HL-60/S4 treated with phorbol 12-myristate 13-acetate at 8.2 ng/mL for 4 days and 3 days (cell line): ENCODE measurements around the gene ARHGAP22.

ENCODE experiments used
- in situ Hi-C: fragments of 300-500 bp; cut with MboI; formaldehyde crosslinking; loops from 2 replicates; pipeline ENCODE4 v1.15.0; 2022; ENCODE audit warnings: low sequenced_read_pairs

Gene ARHGAP22

DNA sequence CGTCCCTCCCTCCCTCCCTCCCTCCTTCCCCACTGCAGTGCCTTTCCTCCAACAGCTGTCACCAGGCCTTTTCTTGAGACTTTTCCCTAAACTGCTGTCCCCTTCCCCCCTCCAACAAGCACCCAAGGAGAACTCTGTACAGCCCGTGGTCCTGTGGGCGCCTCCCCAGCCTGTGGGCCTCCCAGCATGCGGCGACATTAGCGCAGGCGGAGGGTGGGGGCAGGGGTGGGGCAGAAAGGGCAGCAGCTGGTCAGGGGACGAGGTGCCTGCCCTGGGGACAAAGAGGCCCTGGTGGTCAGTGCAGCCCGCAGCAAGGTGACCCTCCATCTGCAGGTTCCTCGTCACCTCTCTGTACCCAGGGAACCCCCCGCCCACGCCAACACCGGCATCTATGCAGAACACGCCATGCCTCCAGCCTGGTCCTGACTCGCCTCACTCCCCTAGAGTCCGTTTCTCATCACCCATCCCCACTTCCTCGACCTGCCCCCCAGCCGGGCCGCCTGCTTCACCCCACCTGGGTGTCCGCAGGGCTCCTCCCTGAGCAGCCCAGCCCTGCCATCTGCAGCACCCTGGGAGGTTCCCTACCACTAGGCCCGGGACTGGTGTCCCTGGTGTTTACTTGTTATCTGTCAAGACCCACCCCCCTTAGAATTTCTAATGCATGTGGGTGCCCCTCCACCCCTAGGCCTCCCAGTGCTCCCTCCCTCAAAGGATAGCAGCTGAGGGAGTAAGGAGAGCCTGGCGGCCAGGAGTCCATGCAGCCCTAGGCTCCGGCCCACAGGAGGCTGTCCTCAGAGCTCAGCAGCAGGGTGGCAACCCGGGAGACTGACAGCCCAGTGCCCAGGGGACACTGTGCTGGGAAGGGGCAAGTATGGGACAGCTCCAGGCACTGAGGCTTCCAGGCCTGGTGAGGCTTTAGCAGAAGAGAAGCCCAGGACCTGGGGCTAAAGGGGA is 147.8 kb downstream of the ARHGAP22 start:
- in situ Hi-C loops = no loop called here

DNA sequence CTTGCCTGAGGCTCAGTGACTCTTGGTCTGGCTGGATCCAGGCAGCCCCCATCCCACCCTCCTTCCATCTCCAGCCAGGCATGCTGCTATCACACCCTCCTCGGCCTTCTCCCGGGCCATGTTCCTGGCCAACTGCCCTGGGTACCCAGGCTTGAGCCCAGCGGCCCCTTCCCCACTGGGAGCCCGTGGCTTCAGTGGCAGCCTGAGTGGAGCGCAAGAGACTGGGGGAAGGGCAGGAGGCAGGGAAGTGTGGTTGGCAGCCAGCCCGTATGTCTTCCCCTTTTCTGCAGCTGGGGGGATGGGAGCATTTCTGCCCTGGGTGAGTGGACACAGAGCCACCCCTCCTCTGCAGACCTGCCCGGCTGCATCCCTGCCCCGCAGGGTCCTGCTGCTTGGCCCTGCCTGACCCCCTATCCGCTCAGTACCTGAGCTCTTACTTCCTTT is 148.5 kb downstream of the ARHGAP22 start:
- in situ Hi-C loops = no loop called here

GRCh38 chr10:48455392-48456151 is 149.3 kb downstream of the ARHGAP22 start:
- in situ Hi-C loops = no loop called here

GRCh38 chr10:48455055-48455391 is 149.8 kb downstream of the ARHGAP22 start:
- in situ Hi-C loops = no loop called here

- in situ Hi-C loops = no loop called here
Observed at GRCh38 chr10:48454302-48455054, 150.4 kb downstream of the ARHGAP22 start.

GRCh38 chr10:48453451-48454301 is 151.2 kb downstream of the ARHGAP22 start:
- in situ Hi-C loops = no loop called here

DNA sequence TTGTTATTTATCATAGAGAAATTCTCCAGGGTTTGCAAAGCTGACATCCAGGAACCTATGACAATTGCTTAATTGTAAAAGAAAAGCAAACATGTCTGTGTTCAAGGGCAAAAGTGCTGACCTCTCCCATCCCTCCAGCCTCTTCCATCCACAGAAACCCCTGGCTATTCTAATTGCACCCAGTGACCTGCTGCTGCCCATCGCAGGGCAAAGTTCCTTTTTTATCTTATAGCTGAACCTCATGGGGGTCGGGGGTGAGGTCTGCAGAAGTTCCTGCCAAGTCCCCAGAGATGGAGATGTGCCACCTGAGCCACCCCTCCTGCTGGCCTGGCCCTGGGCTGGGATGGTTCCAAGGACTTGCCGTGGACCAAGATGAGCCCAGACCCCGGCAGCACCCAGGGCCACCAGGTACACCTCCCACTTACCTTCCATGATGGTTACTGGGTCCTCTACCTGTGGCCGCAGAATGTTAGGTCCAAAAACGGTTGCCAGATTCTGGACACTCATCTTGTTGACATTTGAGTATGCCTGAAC is 151.9 kb downstream of the ARHGAP22 start:
- in situ Hi-C loops = no loop called here

DNA sequence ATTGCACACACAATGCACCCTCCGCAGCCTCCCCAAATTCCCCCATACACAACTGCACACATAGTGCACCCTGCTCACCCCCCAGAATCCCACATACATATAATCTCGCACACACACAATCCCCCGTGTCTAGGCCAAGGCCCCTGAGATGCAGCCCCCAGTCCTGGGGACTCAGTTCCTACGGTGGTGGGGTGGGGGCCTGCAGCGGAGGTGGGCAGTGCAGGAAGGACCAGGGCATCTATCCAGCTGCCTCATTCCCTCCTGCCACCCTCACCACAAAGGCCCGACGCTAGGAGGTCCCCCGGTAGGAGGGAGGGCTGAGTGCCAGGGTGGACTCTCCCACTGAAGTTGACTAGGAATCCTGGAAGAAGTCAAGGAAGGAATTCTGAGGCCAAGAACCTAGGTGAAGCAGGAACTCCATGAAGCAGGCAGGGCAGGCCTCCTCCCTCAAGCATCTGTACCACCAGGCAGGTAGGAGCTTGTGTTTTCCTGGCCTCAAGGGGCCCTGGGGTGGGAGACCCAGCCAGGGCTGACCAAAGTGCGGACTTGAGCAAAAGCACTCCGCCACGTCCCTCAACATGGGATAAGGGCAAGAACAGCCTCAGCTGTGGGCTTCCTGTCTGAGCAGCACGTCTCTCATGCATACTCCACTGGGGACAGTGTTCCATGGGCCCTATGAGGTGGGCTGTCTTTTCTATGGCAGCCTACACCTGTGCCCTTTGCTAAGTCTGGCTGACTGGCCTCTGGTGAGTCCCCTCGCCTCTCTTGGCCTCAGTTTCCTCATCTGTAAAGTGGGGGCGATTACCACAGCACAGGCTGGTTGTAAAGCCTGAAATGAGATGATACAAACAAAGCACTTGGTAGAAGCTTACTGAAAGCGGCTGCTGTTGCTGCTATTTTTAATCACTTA is 152.6 kb downstream of the ARHGAP22 start:
- in situ Hi-C loops = no loop called here

DNA sequence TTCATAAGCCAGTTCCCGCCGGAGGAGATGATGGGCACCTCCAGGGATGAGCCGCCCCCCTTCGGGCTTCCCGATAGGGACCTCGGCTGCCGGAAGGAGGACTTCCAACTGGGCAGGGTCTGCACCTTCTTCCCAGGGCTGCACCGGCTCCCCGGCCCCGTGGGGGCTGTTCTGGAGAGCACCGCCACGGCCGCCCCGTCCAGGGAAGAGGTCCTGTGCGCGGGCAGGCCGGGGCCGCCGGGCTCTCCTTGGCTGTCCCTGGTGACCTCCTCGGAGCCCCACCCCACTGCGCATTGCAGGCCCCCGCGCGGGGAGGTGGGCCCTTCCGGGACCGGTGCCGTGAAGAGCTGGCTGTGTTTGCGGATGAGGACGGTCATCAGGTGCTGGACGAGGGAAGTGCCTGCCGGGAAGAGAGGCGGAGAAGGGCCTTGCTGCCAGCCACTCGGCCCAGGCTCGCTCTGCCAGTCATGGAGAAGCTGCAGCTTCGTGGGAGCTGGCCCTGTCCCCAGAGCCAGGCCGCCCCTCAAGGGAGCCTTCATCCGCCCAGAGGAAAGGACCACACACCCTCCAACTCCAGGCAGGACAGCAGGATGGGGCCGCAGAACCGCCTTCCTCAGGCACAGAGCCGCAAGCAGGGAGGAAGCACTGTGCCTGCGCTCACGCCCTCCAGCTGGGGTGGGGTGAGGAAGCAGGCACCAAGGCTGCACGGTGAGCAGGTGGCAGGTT is 154.0 kb downstream of the ARHGAP22 start:
- in situ Hi-C loops = no loop called here

DNA sequence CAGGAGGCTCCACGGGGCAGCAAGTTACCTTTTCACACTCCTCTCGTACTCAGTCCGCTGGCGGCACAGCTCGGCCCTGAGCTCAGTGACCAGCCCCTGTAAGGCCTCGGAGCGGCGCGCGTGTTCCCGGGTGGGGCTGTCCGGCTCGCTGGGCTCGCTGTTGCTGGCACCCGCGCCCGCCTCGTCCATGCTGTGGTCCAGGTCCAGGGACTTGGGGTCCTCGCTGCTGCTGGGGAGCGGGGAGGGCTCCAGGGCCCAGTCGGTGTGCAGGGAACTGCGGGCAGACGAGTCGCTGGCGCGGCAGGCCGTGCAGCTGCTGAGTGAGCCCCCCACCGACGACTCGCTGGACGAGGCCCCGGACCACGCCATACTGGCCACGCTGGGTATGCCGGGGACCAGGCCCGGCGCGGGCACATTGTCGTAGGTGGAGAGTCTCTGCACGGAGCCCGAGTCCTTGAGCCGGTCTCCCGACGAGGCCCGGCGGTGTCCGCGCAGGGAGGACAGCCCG is 154.6 kb downstream of the ARHGAP22 start:
- in situ Hi-C loops = no loop called here

- in situ Hi-C loops = no loop called here
Observed at GRCh38 chr10:48449501-48450232, 155.2 kb downstream of the ARHGAP22 start.

DNA sequence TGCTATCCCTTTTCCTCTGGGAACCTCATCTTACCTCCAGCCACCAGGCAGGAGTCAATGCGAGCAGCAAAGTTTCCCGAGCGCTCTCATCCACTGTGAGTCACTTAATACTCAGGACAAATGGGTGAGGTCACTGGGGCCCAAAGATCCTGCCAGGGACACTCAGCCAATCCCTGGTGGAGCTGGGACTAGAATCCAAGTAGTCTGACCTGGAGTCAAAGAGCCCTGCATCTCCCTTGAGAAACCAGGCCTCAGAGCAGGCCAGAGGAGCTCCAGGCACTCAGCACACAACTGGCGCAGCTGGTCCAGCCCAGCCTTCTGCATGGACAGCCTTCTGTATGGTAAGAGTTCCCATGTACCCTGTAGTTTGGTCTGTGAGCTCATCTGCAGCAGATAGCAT is 156.1 kb downstream of the ARHGAP22 start:
- in situ Hi-C loops = no loop called here

DNA sequence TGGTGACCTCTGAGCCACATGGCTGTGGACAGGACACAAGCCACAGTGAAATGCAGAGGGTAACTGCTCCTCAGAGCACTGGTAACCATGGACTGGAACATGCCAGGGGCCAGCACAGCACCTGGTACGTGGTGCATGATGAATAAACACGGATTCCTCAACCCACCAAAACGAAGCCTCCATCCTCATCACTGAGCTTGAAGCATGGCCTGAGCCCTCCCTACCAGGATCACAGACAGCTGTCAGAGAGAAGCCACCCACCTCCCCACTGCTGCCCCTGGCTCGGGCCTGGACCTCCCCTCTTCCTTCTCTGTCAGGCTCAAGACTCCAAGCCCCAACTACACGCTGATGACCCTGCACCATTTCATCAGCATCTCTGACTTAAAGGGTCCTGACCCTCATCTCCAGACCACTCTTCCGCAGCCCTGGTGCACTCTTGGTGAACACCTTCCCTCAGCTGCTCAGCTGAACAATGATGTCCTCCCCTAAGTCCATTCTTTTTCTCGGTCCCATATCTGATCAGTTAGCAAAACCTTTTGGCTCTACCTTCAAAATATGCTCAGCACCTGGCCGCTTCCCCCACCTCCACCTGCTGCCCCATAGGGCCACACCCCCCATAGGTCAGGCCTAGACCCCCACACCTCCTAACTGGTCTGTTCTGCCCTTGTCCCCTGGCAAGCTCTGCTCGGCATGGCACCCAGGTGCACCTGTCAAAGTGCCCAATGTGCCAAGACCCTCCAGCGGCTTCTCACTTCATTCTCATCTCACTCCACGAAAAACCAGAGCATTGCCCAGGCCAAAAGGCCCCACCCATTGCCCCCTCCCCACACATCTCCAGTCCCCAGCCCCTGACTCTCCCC is 157.3 kb downstream of the ARHGAP22 start:
- in situ Hi-C loops = no loop called here

- in situ Hi-C loops = no loop called here
Observed at GRCh38 chr10:48446785-48447184, 158.1 kb downstream of the ARHGAP22 start.

DNA sequence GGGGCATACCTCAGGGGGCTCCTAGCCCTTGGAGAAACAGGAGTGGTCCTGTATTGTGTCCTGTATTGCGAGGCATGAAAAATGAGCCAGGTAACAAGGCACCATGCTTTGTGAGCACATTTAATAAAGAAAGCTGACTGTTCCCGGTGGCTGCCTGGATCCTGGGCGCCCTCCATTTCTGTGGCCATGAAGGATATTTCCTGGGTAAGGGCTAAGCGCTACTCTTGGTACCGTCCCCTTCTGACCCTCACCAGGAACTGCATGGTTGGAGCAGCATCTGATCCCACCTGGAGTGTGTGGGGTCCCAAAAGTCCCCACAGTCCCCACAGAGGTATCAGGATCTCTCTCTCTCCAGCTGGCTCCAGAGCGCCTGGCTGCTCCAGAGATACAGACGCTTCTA is 158.9 kb downstream of the ARHGAP22 start:
- in situ Hi-C loops = no loop called here
